ENCODE measurements around the gene ASCL1. TPM values are rescaled to one million over a fixed set of nuclear protein-coding genes. Genes with fewer than 3 reads are reported as not detected.

Gene ASCL1
- not detected for total RNA-seq

- POLR2A ChIA-PET = no interaction called here
- CTCF ChIA-PET = interaction anchor here (0.6 kb wide), 1 partner anchor 318 kb away, joined by 3 read pairs; no protein-coding TSS in a partner anchor
Measured at GRCh38 chr12:102957339-102958050, at the start of gene ASCL1. Gene ASCL1, plus strand, starts transcription at chr12:102957674. Its CDS starts 571 bp downstream, at chr12:102958245.

- CTCF ChIA-PET = no interaction called here
- POLR2A ChIA-PET = no interaction called here
Measured at GRCh38 chr12:102907918-102908317, 49.6 kb upstream of the ASCL1 start.

GRCh38 chr12:102910137-102910536 is 47.3 kb upstream of the ASCL1 start:
- ChIA-PET POLR2A (no interaction called here), CTCF (no interaction called here)

GRCh38 chr12:102910792-102911191 is 46.7 kb upstream of the ASCL1 start:
- ChIA-PET POLR2A (no interaction called here), CTCF (no interaction called here)

GRCh38 chr12:102911320-102911719 is 46.2 kb upstream of the ASCL1 start:
- POLR2A ChIA-PET = no interaction called here
- CTCF ChIA-PET = no interaction called here

GRCh38 chr12:102912258-102912657 is 45.2 kb upstream of the ASCL1 start:
- ChIA-PET CTCF (no interaction called here), POLR2A (no interaction called here)

- ChIA-PET CTCF (no interaction called here), POLR2A (no interaction called here)
Measured at GRCh38 chr12:102913453-102914226, 43.8 kb upstream of the ASCL1 start.

- ChIA-PET CTCF (no interaction called here), POLR2A (no interaction called here)
Measured at GRCh38 chr12:102916252-102917025, 41.0 kb upstream of the ASCL1 start.

GRCh38 chr12:102917026-102917787 is 40.3 kb upstream of the ASCL1 start, which contains the start of gene PAH:
Gene PAH, minus strand, starts transcription at chr12:102917244. Its CDS starts 114 bp downstream, at chr12:102917130.
- ChIA-PET CTCF (no interaction called here), POLR2A (no interaction called here)

GRCh38 chr12:102918840-102919239 is 38.6 kb upstream of the ASCL1 start:
- POLR2A ChIA-PET = no interaction called here
- CTCF ChIA-PET = no interaction called here

GRCh38 chr12:102920271-102920670 is 37.2 kb upstream of the ASCL1 start:
- ChIA-PET CTCF (no interaction called here), POLR2A (no interaction called here)

- CTCF ChIA-PET = no interaction called here
- POLR2A ChIA-PET = no interaction called here
Measured at GRCh38 chr12:102921240-102921639, 36.2 kb upstream of the ASCL1 start.

- CTCF ChIA-PET = no interaction called here
- POLR2A ChIA-PET = no interaction called here
Measured at GRCh38 chr12:102927220-102927619, 30.3 kb upstream of the ASCL1 start.

GRCh38 chr12:102933168-102933567 is 24.3 kb upstream of the ASCL1 start:
- ChIA-PET CTCF (no interaction called here), POLR2A (no interaction called here)

GRCh38 chr12:102939059-102939458 is 18.4 kb upstream of the ASCL1 start:
- CTCF ChIA-PET = no interaction called here

GRCh38 chr12:102939670-102940222 is 17.7 kb upstream of the ASCL1 start:
- ChIA-PET CTCF (no interaction called here), POLR2A (no interaction called here)

More at GRCh38 chr12:102939059-102939458, 18.4 kb upstream of the ASCL1 start:
- POLR2A ChIA-PET = no interaction called here

GRCh38 chr12:102946042-102946441 is 11.4 kb upstream of the ASCL1 start:
- POLR2A ChIA-PET = no interaction called here
- CTCF ChIA-PET = no interaction called here

- CTCF ChIA-PET = interaction anchor here (0.5 to 1.2 kb wide), 4 partner anchors 26 to 598 kb away, joined by 3 read pairs; no protein-coding TSS in a partner anchor
- POLR2A ChIA-PET = no interaction called here
Measured at GRCh38 chr12:102948941-102949352, 8.5 kb upstream of the ASCL1 start.

- CTCF ChIA-PET = interaction anchor here (1.3 kb wide), 1 partner anchor 597 kb away, joined by 3 read pairs; no protein-coding TSS in a partner anchor
Measured at GRCh38 chr12:102950107-102950949, 7.1 kb upstream of the ASCL1 start.

More at GRCh38 chr12:102950107-102950949, 7.1 kb upstream of the ASCL1 start:
- POLR2A ChIA-PET = no interaction called here
